ENCODE data around the gene MORC3.
"Not testable (repeated sequence)": the region's sequence is repeated elsewhere in the genome, so short reads cannot be mapped to it uniquely, and the experiment has no call there.

The MORC3 gene

DNA sequence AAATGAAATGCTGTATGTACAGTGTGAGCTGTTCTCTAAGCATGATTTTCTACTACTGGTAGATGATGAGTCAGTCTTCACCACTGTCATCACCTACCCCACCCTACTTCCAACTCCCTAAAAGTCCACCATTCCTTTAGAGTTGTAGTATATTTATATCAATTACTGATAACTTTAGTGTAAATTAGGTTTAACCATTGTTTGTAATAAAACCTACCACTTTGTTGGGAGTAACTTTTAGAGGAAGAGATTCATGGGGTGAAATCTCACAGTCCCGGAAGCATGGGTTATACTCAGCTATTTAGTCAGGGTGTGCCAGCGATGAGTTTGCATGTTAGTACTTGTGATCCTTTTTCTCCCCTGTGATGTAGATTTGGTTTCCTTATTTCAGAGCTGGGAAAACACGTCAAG lies 17.1 kb downstream of the MORC3 start:
- no peak overlapping the region for H3K9ac ChIP-seq (ENCODE audit: low read length)
- H3K27ac ChIP-seq (ENCODE audit: low read depth, low read length), result no peak overlapping the region
- no peaks in the 10 kb centered on the region for H4K20me1 ChIP-seq (ENCODE audit: low read depth, low read length)
- H2AFZ ChIP-seq (ENCODE audit: low read depth, low read length, severe bottlenecking), result no peak overlapping the region
- H3K79me2 ChIP-seq (ENCODE audit: insufficient read depth, low read length), result peaks cover 6% of the 10 kb centered on the region; the same call in 1 of the 2 replicates
- 0 out of 2 replicates have a peak, but pooled peaks cover 6% of the 10 kb centered on the region for H3K36me3 ChIP-seq (ENCODE audit: low read length)
- H3K9me2 ChIP-seq (replicated peaks; ENCODE audit: insufficient read depth, low read length), result no peaks in the 10 kb centered on the region
- H3F3A ChIP-seq (ENCODE audit: insufficient read depth), result no peaks in the 10 kb centered on the region
- no peak overlapping the region for H3K4me2 ChIP-seq (ENCODE audit: low read depth, low read length, poor library complexity, severe bottlenecking)
- no peaks in the 10 kb centered on the region for H3K27me3 ChIP-seq (ENCODE audit: low read length)
- H3K4me3 ChIP-seq (ENCODE audit: insufficient read depth, low read length, poor library complexity, severe bottlenecking), result no peak overlapping the region
- TF ChIP-seq CTCF (IDR thresholded peaks at IDR 0.05; ENCODE audit: insufficient read depth, low read length, poor library complexity, severe bottlenecking), result no peak
- TF ChIP-seq EZH2phosphoT487 (conservative IDR thresholded peaks at IDR 0.05; ENCODE audit: low read length), result no peak
- H3K9me3 ChIP-seq (ENCODE audit: insufficient read depth, low read length), result no peaks in the 10 kb centered on the region

- Histone ChIP-seq H3K27ac (ENCODE audit: low read depth, low read length) (no peak overlapping the region), H3K9ac (ENCODE audit: low read length) (no peak overlapping the region), H3K4me3 (ENCODE audit: insufficient read depth, low read length, poor library complexity, severe bottlenecking) (no peak overlapping the region), H3K36me3 (ENCODE audit: low read length) (0 out of 2 replicates have a peak, but pooled peaks cover 6% of the 10 kb centered on the region), H3F3A (ENCODE audit: insufficient read depth) (no peaks in the 10 kb centered on the region), H4K20me1 (ENCODE audit: low read depth, low read length) (no peaks in the 10 kb centered on the region), H3K4me2 (ENCODE audit: low read depth, low read length, poor library complexity, severe bottlenecking) (no peak overlapping the region), H3K9me2 (replicated peaks; ENCODE audit: insufficient read depth, low read length) (no peaks in the 10 kb centered on the region), H3K9me3 (ENCODE audit: insufficient read depth, low read length) (no peaks in the 10 kb centered on the region), H3K79me2 (ENCODE audit: insufficient read depth, low read length) (no peaks in the 10 kb centered on the region), H2AFZ (ENCODE audit: low read depth, low read length, severe bottlenecking) (no peak overlapping the region), H3K27me3 (ENCODE audit: low read length) (no peaks in the 10 kb centered on the region)
- no peak for TF ChIP-seq EZH2phosphoT487 (conservative IDR thresholded peaks at IDR 0.05; ENCODE audit: low read length)
- TF ChIP-seq CTCF (IDR thresholded peaks at IDR 0.05; ENCODE audit: insufficient read depth, low read length, poor library complexity, severe bottlenecking), result no peak
Measured at GRCh38 chr21:36338975-36339374, 19.0 kb downstream of the MORC3 start.

GRCh38 chr21:36342581-36342980 lies 22.6 kb downstream of the MORC3 start:
- H3K27me3 ChIP-seq (ENCODE audit: low read length); H3K79me2 ChIP-seq (ENCODE audit: insufficient read depth, low read length); H3F3A ChIP-seq (ENCODE audit: insufficient read depth); H2AFZ ChIP-seq (ENCODE audit: low read depth, low read length, severe bottlenecking); H3K27ac ChIP-seq (ENCODE audit: low read depth, low read length); H3K4me3 ChIP-seq (ENCODE audit: insufficient read depth, low read length, poor library complexity, severe bottlenecking); H3K9ac ChIP-seq (ENCODE audit: low read length); H3K4me2 ChIP-seq (ENCODE audit: low read depth, low read length, poor library complexity, severe bottlenecking); H3K9me2 ChIP-seq (replicated peaks; ENCODE audit: insufficient read depth, low read length); H3K36me3 ChIP-seq (ENCODE audit: low read length); H3K9me3 ChIP-seq (ENCODE audit: insufficient read depth, low read length); H4K20me1 ChIP-seq (ENCODE audit: low read depth, low read length): not testable (repeated sequence)

- Histone ChIP-seq H3K9me2 (replicated peaks; ENCODE audit: insufficient read depth, low read length) (no peaks in the 10 kb centered on the region), H3K27ac (ENCODE audit: low read depth, low read length) (no peak overlapping the region), H4K20me1 (ENCODE audit: low read depth, low read length) (no peaks in the 10 kb centered on the region), H3F3A (ENCODE audit: insufficient read depth) (no peaks in the 10 kb centered on the region), H3K9me3 (ENCODE audit: insufficient read depth, low read length) (no peaks in the 10 kb centered on the region), H3K27me3 (ENCODE audit: low read length) (no peaks in the 10 kb centered on the region), H3K36me3 (ENCODE audit: low read length) (peaks cover 3% of the 10 kb centered on the region; the same call in 1 of the 2 replicates), H2AFZ (ENCODE audit: low read depth, low read length, severe bottlenecking) (no peak overlapping the region), H3K9ac (ENCODE audit: low read length) (no peak overlapping the region), H3K4me2 (ENCODE audit: low read depth, low read length, poor library complexity, severe bottlenecking) (no peak overlapping the region), H3K79me2 (ENCODE audit: insufficient read depth, low read length) (no peaks in the 10 kb centered on the region), H3K4me3 (ENCODE audit: insufficient read depth, low read length, poor library complexity, severe bottlenecking) (no peak overlapping the region)
- TF ChIP-seq CTCF (IDR thresholded peaks at IDR 0.05; ENCODE audit: insufficient read depth, low read length, poor library complexity, severe bottlenecking), result no peak
- no peak for TF ChIP-seq EZH2phosphoT487 (conservative IDR thresholded peaks at IDR 0.05; ENCODE audit: low read length)
Measured at GRCh38 chr21:36344931-36345330, 24.9 kb downstream of the MORC3 start.
